OCI-LY7 (cell line): Measurements from ENCODE around the gene CHD9.

Experiments
- EZH2phosphoT487 ChIP-seq: fragments of 200-600 bp; sonication (generic); IDR thresholded peaks from 2 replicates; pipeline ENCODE4 v1.6.1; 2018; ENCODE audit warnings: low read depth, borderline replicate concordance, mild to moderate bottlenecking, mixed run types, antibody characterized with exemption, low read length, moderate library complexity, mixed read lengths
- TF ChIP-seq, protein P1 (sequence below): fragments of 200-600 bp; sonication (generic); conservative IDR thresholded peaks from 2 replicates; pipeline ENCODE4 v1.5.1; 2014; ENCODE audit warnings: mild to moderate bottlenecking, antibody characterized with exemption, low read length, moderate library complexity, mixed read lengths

DNA sequence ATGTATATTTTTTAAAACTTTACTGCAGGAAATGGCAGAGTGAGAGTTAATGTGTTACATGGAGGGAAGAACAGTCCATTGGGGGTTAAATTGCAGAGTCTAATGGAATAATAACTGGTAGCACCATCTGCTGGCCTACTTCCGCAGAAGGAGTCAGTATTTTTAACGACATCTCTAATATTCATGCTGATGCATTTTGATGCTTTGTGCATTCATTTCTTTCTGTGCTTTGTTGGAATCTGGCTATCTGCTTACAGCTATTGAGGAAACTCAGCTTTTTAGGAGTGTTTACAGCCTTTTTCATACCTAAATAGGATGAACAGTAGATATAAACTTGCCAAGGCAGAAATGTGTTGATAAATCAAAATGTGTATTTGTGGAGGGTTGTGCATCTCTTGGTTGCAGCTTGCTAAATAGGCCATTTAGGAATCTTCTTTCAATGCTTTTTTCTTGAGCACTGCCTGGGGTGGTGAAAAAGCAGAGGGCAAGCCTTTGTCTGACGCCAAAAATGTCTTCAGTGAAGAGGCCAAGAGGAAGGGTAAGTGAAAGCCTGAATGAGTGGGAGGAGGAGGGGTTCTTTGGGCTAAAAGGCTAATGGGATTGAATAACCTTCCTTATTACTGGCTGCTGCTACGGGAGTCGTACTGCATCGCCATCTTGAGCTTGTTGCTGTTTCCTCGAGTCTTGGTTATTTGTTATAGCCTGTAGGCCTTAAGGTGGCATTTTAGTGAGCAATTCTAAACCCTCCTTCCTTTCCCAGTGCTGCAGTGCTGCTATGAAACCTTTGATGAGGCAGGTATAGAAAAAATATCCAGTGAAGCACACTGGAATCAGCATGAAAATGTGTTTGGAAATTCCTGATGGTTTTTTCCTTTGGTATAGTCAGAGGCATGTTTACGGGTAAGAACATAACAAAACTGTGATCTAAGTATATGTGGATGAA, 153.3 kb downstream of the CHD9 start:
- TF ChIP-seq, protein P1, sequence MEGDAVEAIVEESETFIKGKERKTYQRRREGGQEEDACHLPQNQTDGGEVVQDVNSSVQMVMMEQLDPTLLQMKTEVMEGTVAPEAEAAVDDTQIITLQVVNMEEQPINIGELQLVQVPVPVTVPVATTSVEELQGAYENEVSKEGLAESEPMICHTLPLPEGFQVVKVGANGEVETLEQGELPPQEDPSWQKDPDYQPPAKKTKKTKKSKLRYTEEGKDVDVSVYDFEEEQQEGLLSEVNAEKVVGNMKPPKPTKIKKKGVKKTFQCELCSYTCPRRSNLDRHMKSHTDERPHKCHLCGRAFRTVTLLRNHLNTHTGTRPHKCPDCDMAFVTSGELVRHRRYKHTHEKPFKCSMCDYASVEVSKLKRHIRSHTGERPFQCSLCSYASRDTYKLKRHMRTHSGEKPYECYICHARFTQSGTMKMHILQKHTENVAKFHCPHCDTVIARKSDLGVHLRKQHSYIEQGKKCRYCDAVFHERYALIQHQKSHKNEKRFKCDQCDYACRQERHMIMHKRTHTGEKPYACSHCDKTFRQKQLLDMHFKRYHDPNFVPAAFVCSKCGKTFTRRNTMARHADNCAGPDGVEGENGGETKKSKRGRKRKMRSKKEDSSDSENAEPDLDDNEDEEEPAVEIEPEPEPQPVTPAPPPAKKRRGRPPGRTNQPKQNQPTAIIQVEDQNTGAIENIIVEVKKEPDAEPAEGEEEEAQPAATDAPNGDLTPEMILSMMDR: peak; percentile 83
- no peak for TF ChIP-seq EZH2phosphoT487
